Choroid plexus epithelial cell (primary cell): ENCODE results near the gene SDC1.
"Not testable (repeated sequence)": the region's sequence is repeated elsewhere in the genome, so short reads cannot be mapped to it uniquely, and the experiment has no call there.

Source experiments
- DNase-seq: peaks from one replicate; pipeline ENCODE4 v3.0.0-alpha.2; 2010; ENCODE audit warnings: low read depth
- H3K4me3 ChIP-seq: 2 replicates; pipeline ENCODE4 v1.5.1; 2011; ENCODE audit warnings: low read depth, mild to moderate bottlenecking, control low read depth, low read length, moderate library complexity
- CTCF ChIP-seq: conservative IDR thresholded peaks from 2 replicates; pipeline ENCODE4 v1.5.1; 2011; ENCODE audit warnings: low read depth, mild to moderate bottlenecking, control low read depth, inconsistent platforms, low read length, moderate library complexity

SDC1 gene

GRCh38 chr2:20235655-20236305 lies 10.8 kb upstream of the SDC1 start:
- H3K4me3 ChIP-seq = no peak overlapping the region
- no peak for DNase-seq
- TF ChIP-seq CTCF = no peak

GRCh38 chr2:20234597-20234996 lies 9.7 kb upstream of the SDC1 start:
- not testable (repeated sequence) for DNase-seq, H3K4me3 ChIP-seq

GRCh38 chr2:20232837-20233207 lies 7.9 kb upstream of the SDC1 start:
- TF ChIP-seq CTCF = no peak
- DNase-seq = no peak
- no peak overlapping the region for H3K4me3 ChIP-seq

- H3K4me3 ChIP-seq = no peak overlapping the region
- no peak for TF ChIP-seq CTCF
- no peak for DNase-seq
Measured at GRCh38 chr2:20231598-20232026, 6.7 kb upstream of the SDC1 start.

- no peak for DNase-seq
- TF ChIP-seq CTCF = no peak
Measured at GRCh38 chr2:20231159-20231558, 6.2 kb upstream of the SDC1 start.

GRCh38 chr2:20230114-20230425 lies 5.1 kb upstream of the SDC1 start:
- no peak overlapping the region for H3K4me3 ChIP-seq
- no peak for TF ChIP-seq CTCF
- no peak for DNase-seq

More at GRCh38 chr2:20231159-20231558, 6.2 kb upstream of the SDC1 start:
- no peak overlapping the region for H3K4me3 ChIP-seq

- TF ChIP-seq CTCF = no peak
- peak; percentile 53 for DNase-seq
- no peak overlapping the region for H3K4me3 ChIP-seq
Measured at GRCh38 chr2:20229322-20230113, 4.6 kb upstream of the SDC1 start.
